ENCODE data around the gene SERTAD3.

SERTAD3 gene

DNA sequence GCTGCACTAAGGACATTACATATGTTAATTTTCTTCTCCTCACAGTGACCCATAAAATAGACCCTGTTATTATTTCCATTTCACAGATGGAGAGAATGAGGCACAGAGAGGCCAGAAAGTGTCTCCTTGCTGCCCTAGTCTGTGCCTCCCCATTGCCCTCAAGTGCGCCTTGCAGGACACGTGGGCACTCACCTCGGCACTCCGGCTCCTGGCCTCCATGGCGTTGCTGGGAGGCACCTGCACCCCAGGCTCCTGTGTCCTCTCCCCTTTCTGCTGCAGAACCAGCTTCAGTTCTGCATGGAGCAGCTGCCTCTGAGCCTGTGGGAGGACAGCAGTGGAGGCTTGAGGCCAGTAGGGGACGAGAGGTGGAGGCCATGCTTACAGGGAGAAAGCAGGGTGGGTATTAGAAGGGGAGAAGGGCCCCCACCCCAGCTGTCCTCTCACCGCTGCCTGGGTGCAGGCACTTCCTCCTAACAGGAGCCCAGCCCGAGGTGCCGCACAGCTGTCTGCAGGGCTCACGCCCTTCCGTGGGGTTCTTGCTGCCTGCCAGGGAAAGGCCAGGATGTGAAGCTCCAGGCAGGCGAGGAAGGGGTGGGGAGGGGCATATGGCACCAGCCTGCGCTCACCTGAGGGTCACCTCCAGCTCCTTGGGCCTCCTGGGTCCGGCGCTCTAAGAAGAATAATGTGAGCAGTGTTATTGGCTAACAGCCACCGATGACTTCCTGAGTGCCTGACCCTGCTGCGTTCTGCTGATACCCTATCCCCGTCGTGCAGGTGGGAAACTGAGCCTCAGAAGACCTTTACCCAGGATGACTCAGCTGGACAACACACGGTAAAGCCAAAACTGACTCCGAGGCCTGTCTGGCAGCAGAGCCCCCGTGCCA is 36.2 kb downstream of the SERTAD3 start:
- no peak for DNase-seq

DNA sequence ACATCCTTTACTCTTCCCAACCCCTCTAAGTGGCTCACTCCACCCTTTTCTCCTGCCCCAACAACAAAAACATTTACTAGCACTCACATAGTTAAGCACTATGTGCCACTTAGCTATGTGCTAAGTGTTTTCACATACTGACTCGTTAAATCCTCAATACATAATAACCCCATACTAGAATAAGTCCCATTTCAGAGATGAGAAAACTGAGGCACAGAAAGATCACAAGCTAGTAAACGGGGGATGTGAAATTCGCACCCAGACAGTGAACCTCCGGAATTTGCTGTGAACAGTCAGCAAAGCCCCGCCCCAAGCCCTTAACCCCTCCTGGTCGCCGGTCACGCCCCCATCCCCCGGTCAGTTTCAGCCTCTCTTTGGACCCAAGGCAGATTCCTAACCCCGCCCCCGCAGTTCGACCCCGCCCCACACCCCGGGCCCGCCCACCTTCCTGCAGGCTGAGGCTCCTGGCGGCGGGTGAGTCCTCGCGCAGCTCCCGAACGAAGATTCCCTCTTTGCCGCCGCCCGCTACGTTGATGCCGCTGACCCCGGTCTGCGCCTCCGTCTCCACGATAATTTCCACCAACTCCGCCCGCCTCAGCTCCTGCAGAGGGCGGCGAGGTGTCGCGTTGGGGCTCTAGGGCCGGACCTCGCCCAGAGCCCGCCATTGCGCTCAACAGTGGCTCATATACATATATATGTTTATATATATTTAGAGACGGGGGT is 40.7 kb downstream of the SERTAD3 start:
- peak; percentile 64 to 79 (median 68) for DNase-seq

DNA sequence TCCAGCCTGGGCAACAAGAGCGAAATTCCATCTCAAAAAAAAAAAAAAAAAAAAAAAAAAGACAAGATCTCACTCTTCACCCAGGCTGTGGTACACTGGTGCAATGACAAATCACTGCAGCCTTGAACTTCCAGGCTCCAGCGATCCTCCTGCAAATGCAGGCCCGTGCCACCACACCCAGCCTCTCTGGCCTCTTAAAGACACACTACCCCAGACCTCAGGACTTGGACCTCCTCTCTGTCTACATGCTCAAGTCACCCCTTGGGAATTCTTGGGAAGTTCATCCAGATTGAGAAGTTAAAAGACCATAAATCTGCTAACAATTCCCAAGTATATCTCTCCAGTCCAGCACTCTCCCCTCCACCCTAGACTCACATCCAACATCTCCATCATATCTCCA is 43.6 kb downstream of the SERTAD3 start:
- DNase-seq = no peak

DNA sequence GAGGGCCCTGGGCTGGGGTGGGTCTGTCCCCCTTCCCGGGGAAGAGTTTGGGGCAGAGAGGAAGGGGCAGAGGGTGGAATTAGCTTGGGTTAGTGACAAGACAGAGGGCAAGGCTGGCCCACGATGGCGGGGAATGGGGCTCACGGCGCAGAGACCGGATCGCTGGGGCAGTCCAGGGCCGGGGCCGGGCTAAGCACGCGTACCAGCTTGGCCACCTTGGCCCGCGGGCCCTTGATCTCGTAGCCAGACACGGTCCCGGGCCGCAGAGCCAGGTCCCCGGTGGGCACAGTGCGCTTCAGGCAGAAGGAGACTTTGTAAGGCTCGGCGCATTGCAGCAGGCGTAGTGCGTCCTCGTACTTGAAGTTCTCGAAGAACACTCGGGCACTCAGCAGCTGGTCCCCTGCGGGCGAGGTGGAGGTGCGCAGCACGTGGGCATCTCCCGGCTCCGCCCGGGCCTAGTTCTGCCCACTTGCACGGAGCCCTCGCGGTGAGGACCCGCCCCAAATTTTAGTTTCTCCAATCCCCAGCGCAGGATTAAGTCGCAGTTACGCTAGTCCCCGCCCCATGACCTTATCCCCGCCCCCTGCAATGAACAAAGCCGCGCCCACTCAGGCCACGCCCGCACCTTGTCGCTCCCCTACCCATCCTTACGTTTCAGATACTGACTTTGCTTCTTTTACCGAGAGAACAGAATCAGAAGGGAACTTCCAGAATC is 45.6 kb downstream of the SERTAD3 start:
- DNase-seq = peak; percentile 71 to 90 (median 83)

DNA sequence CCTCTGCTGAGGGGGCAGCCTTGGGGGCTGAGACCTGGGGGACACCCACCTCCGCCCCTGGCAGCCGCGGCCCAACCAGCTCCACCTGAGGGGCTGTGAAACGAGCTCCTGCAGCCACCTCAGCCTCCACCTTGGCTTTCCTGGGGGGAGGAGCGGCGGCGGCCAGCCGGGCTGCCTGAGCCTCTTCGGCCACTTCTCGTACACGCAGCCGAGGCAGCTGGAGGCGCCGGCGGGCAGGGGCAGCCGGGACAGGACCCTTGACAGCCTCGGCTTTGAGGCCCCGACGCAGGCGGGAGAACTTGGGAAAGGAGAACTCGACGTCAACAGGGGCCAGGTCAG is 46.6 kb downstream of the SERTAD3 start:
- no peak for DNase-seq

DNA sequence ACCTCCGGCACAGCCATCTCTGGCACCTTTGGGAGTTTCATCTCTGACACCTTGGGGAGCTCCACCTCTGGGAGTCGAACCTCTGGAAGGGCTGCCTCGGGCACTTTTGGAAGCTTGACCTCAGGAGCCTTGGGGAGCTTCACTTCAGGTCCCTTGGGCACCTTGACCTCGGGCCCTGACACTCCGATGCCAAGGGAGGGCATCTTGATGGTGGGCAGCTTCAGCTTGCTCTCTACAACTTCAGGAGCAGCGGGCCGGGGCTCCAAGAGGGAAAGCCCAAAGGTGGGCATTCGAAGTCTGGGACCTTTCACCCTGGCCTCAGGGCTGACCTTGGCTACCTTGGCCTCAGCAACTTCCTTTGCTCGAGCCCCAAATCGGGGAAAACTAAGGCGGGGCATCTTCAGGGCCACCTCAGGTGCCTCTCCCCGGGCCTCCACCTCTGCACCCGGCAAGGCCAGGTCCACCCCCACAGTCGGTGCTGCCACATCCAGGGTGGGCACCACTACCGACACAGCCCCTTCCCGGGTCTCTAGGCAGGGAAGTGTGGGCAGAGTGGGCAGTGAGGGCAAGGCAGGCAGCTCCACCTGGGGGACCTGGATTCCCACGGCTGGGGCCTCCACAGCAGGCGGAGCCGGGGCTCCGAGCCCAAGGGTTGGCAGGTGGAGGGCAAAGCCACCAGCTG is 47.1 kb downstream of the SERTAD3 start:
- no peak for DNase-seq

DNA sequence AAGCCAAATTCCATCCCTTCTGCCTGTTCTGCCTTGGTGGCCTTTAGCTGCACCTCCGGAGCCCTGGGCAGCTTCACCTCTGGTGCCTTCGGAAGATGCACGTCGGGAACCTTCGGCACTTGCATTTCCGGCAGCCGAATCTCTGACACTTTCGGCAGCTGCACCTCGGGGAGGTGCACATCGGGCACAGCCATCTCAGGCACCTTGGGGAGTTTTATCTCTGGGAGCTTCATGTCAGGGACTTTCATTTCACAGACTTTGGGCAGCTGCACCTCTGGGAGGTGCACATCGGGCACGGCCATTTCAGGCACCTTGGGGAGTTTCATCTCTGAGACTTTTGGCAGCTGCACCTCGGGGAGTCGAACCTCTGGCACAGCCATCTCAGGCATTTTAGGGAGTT is 48.2 kb downstream of the SERTAD3 start:
- DNase-seq = no peak

DNA sequence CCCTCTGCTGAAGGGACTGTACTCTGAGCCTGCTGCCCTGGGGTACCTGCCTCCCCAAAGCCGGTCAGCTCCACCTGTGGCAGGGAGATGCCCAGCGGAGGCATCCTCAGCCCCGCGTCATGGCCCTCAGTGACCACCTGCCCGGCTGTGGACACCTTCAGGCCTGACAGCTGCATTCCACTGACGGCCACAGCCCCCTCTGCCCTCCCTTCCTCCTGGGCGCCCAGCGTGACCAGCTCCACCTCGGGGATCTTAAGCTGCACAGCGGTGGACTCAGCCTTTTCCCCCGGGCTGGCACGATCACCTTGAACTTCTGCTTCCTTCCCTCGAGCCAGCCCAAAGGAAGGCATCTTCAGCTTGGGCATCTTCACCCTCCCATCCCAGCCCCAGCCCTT is 49.3 kb downstream of the SERTAD3 start:
- DNase-seq = no peak

DNA sequence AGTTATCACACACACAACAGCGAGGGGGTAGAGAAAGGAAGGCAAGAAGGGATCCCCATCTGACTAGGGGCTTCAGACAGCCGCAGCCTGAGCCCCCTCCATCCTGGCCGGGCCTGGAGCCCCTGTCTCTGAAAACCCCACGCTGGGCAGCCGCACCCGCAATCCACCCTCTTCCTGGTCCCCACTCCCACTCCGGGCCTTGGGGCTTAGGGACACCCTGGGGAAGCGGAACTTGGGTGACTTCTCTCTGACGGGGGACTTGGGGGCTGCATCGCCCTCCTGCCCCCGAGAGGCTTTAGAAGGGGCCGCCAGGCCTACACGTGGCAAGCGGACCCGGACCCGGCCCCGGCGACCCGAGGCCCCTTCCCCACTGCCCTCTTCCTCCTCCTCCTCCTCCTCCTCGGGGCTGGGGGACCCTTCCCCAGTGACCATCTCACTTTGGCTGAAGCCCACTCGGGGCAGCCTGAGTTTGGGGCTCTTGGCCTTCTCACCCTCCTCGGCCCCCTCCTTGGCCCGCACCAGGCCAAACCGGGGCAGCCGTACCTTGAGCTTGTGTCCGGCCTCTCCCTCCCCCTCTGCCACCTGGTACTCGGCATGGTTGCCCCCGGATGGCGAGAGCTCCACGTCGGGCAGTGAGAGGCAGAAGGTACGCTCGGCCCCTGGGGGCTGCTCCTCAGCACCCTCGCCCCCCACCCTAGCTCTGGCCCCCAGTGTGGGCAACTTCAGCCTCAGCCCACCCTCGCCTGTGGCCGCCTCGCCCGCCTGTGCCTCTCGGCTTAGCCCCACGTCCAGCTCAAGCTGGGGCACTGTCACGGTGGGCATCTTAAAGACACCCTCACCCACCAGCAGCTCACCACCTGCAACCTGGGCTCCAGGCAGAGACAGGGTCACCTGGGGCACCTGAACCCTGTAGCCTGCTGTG is 50.0 kb downstream of the SERTAD3 start:
- no peak for DNase-seq

DNA sequence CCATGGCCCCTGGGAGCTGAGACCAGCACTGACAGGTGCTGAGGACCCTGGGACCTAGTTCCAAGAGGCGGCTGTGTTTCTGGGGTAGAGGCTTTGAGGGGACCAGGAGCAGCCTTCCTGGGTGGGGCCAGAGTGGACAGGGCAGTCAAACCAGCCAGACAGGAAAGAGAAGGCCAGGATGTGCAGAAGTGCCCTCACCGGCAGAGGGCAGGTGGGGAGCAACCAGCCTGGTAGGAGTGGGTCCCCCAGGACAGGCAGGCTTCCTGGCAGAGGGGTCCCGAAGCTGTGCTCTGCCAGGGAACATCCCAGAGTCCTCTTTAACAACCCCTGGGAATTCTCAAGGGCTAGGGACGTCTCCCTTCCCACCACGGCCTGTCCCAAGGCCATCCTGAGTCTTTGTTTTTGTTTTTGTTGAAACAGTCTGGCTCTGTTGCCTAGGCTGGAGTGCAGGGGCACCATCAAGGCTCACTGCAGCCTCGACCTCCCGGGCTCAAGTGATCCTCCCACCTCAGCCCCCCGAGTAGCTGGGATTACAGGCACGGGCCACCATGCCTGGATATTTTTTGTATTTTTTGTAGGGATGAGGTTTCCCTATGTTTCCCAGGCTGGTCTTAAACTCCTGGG is 51.1 kb downstream of the SERTAD3 start:
- peak in 1 of 3 experiments; percentile 4 for DNase-seq

DNA sequence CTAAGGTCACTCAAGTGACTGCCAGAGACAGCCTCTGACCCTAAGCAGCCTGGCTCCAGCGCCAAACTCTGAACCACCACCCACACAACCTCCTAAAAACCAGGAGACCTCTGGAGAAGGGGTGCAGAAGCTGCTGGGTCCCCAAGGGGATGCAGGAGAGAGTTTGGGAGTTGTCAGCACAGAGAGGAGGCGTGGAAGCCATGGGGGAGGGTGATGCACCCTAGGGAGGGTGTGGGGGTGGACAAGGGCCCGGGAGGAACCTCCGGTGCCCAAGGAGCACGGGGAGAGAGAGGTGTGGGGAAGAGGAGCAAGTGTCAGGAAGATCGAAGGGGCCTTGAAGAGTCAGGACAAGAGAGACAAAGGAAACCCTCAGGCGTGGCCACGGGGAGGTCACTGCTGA is 52.0 kb downstream of the SERTAD3 start:
- no peak for DNase-seq
